ENCODE results near the gene SEC14L6.
"Not testable (repeated sequence)": the region's sequence is repeated elsewhere in the genome, so short reads cannot be mapped to it uniquely, and the experiment has no call there.

The SEC14L6 gene

DNA sequence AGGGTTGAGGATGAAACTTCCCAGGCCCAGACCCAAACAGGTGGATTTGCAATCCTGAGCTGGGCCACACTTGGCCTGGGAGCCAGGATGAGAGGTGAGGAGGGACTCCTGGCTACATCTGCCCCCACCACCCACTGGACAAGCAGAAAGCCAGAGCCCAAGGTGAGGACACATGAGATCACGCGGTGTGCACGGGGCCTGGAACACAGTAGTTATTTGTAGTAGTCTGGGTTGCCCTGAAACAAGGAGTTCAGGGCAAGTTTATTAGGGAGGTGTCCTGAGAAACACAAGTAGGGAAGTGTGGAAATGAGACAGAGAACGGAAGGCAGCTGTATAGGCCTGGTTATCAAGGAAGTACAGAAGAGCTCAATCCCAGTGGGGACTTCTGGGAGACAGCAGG is 647 bp upstream of the SEC14L6 start:
- TF ChIP-seq CSDC2 (CRISPR knock-in tag; IDR thresholded peaks at IDR 0.05) (no peak), ZNF565 (CRISPR knock-in tag; conservative IDR thresholded peaks at IDR 0.05; ENCODE audit: low read depth) (no peak)
- no peak; the same call in 2 of the 3 replicates for ATAC-seq

DNA sequence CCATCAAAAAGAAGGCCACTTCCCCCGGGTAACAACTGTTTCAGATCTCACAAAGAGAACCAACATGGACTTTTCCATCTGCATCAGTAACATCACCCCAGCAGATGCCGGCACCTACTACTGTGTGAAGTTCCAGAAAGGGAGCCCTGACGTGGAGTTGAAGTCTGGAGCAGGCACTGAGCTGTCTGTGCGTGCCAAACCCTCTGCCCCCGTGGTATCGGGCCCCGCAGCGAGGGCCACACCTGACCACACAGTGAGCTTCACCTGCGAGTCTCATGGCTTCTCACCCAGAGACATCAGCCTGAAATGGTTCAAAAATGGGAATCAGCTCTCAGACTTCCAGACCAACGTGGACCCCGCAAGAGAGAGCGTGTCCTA is 3.7 kb downstream of the SEC14L6 start:
- ATAC-seq = no peak
- no peak for TF ChIP-seq SNAI2 (CRISPR knock-in tag; IDR thresholded peaks at IDR 0.05)
- no peak for TF ChIP-seq ZFP30 (CRISPR knock-in tag; IDR thresholded peaks at IDR 0.05)
- TF ChIP-seq ISL1 (CRISPR knock-in tag; IDR thresholded peaks at IDR 0.05) = no peak
- no peak for TF ChIP-seq ZFP3 (CRISPR knock-in tag; IDR thresholded peaks at IDR 0.05)

DNA sequence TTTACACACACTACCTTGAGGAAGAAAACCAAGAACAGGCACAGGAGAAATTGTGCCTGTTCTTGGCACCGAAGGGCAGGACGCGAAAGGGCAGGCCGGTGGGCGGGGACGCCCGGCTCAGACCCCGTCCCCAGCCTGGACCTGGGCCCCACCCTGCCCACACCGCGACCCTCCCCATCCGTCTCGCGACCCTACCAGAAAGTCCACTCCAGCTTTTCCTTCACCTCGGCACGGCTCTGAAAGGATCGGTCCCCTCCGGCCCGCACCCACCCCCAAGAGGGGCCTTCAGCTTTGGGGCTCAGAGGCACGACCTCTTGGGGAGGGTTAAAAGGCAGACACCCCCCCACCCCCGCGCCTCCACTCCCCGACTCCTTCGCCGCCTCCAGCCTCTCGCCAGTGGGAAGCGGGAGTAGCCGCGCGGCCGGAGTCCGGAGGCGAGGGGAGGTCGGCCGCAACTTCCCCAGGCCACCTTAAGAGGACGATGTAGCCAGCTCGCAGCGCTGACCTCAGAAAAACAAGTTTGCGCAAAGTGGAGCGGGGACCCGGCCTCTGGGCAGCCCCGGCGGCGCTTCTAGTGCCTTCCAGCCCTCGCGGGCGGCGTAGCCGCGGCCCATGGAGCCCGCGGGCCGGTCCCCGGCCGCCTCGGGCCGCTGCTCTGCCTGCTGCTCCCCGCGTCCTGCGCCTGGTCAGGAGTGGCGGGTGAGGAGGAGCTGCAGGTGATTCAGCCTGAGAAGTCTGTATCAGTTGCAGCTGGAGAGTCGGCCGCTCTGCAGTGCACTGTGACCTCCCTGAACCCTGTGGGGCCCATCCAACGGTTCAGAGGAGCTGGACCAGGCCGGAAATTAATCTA is 4.4 kb downstream of the SEC14L6 start:
- no peak for ATAC-seq
- TF ChIP-seq PPARA (CRISPR knock-in tag; IDR thresholded peaks at IDR 0.05; ENCODE audit: borderline replicate concordance) = no peak
- no peak for TF ChIP-seq RARB (CRISPR knock-in tag; IDR thresholded peaks at IDR 0.05)
- TF ChIP-seq ZFP30 (CRISPR knock-in tag; IDR thresholded peaks at IDR 0.05) = no peak
- no peak for TF ChIP-seq ESRRG (CRISPR knock-in tag; IDR thresholded peaks at IDR 0.05)
- TF ChIP-seq, protein P1, sequence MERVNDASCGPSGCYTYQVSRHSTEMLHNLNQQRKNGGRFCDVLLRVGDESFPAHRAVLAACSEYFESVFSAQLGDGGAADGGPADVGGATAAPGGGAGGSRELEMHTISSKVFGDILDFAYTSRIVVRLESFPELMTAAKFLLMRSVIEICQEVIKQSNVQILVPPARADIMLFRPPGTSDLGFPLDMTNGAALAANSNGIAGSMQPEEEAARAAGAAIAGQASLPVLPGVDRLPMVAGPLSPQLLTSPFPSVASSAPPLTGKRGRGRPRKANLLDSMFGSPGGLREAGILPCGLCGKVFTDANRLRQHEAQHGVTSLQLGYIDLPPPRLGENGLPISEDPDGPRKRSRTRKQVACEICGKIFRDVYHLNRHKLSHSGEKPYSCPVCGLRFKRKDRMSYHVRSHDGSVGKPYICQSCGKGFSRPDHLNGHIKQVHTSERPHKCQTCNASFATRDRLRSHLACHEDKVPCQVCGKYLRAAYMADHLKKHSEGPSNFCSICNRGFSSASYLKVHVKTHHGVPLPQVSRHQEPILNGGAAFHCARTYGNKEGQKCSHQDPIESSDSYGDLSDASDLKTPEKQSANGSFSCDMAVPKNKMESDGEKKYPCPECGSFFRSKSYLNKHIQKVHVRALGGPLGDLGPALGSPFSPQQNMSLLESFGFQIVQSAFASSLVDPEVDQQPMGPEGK (CRISPR knock-in tag; IDR thresholded peaks at IDR 0.05; ENCODE audit: borderline replicate concordance) = no peak
- TF ChIP-seq SNAI2 (CRISPR knock-in tag; IDR thresholded peaks at IDR 0.05) = no peak
- no peak for TF ChIP-seq ZFP3 (CRISPR knock-in tag; IDR thresholded peaks at IDR 0.05)
- TF ChIP-seq, protein P2, sequence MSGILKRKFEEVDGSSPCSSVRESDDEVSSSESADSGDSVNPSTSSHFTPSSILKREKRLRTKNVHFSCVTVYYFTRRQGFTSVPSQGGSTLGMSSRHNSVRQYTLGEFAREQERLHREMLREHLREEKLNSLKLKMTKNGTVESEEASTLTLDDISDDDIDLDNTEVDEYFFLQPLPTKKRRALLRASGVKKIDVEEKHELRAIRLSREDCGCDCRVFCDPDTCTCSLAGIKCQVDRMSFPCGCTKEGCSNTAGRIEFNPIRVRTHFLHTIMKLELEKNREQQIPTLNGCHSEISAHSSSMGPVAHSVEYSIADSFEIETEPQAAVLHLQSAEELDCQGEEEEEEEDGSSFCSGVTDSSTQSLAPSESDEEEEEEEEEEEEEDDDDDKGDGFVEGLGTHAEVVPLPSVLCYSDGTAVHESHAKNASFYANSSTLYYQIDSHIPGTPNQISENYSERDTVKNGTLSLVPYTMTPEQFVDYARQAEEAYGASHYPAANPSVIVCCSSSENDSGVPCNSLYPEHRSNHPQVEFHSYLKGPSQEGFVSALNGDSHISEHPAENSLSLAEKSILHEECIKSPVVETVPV (CRISPR knock-in tag; IDR thresholded peaks at IDR 0.05) = no peak
- TF ChIP-seq, protein P3, sequence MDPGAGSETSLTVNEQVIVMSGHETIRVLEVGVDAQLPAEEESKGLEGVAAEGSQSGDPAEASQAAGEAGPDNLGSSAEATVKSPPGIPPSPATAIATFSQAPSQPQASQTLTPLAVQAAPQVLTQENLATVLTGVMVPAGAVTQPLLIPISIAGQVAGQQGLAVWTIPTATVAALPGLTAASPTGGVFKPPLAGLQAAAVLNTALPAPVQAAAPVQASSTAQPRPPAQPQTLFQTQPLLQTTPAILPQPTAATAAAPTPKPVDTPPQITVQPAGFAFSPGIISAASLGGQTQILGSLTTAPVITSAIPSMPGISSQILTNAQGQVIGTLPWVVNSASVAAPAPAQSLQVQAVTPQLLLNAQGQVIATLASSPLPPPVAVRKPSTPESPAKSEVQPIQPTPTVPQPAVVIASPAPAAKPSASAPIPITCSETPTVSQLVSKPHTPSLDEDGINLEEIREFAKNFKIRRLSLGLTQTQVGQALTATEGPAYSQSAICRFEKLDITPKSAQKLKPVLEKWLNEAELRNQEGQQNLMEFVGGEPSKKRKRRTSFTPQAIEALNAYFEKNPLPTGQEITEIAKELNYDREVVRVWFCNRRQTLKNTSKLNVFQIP (CRISPR knock-in tag; IDR thresholded peaks at IDR 0.05; ENCODE audit: borderline replicate concordance, low read depth) = no peak
- no peak for TF ChIP-seq CREB5 (CRISPR knock-in tag; IDR thresholded peaks at IDR 0.05; ENCODE audit: low read depth)
- TF ChIP-seq BACH2 (CRISPR knock-in tag; IDR thresholded peaks at IDR 0.05; ENCODE audit: borderline replicate concordance) = no peak

DNA sequence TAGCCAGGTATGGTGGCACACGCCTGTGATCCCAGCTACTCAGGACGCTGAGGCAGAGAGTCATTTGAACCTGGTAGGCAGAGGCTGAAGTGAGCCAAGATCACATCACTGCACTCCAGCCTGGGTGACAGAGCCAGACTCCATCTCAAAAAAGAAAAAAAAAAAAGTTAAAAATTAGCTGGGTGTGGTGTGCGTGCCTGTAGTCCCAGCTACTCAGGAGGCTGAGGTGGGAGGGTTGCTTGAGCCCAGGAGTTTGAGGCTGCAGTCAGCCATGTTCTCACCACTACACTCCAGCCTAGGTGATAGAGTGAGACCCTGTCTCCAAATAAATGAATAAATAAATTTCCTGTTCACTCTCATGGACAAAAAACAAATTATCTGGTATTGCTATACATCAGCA is 5.0 kb downstream of the SEC14L6 start:
- not testable (repeated sequence) for ATAC-seq

DNA sequence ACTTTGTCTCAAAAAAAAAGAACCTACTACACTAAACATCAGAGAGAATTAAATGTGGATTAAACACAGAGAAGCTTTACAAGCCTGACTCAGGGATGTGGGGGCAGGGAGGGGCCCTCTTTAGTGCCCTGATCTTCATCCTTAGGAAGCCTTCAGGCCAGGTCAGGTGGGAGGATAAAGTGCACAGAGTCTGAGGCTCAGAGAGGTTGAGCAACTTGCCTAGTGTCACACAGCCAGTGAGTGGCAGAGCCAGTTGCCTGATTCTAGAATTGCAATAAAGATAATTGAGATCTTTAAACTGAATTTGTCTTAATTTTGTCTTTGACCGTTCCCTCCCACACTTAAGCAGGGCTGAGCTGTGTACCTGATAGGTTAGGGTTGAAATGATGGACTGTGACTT is 7.2 kb downstream of the SEC14L6 start:
- TF ChIP-seq ZFP3 (CRISPR knock-in tag; IDR thresholded peaks at IDR 0.05) = no peak
- TF ChIP-seq ZNF70 (CRISPR knock-in tag; IDR thresholded peaks at IDR 0.05) = no peak
- TF ChIP-seq, protein P1 (CRISPR knock-in tag; IDR thresholded peaks at IDR 0.05; ENCODE audit: borderline replicate concordance) = no peak
- TF ChIP-seq ISL1 (CRISPR knock-in tag; IDR thresholded peaks at IDR 0.05) = no peak
- no peak for TF ChIP-seq ZC3H10 (CRISPR knock-in tag; IDR thresholded peaks at IDR 0.05)
- TF ChIP-seq CREB5 (CRISPR knock-in tag; IDR thresholded peaks at IDR 0.05; ENCODE audit: low read depth) = no peak
- no peak for TF ChIP-seq ARNTL (CRISPR knock-in tag; IDR thresholded peaks at IDR 0.05; ENCODE audit: borderline replicate concordance, low read depth)
- no peak for TF ChIP-seq TOX (CRISPR knock-in tag; IDR thresholded peaks at IDR 0.05; ENCODE audit: borderline replicate concordance)
- no peak for TF ChIP-seq PPARA (CRISPR knock-in tag; IDR thresholded peaks at IDR 0.05; ENCODE audit: borderline replicate concordance)
- TF ChIP-seq OSR1 (CRISPR knock-in tag; IDR thresholded peaks at IDR 0.05) = no peak
- TF ChIP-seq TCF4 (CRISPR knock-in tag; IDR thresholded peaks at IDR 0.05; ENCODE audit: borderline replicate concordance) = no peak
- no peak for TF ChIP-seq BACH2 (CRISPR knock-in tag; IDR thresholded peaks at IDR 0.05; ENCODE audit: borderline replicate concordance)
- TF ChIP-seq ZNF8 (CRISPR knock-in tag; IDR thresholded peaks at IDR 0.05) = no peak
- ATAC-seq = no peak
